ENCODE results near the gene SLC17A1. TPM values are rescaled to one million over a fixed set of nuclear protein-coding genes. Genes with fewer than 3 reads are reported as not detected.

Gene SLC17A1
- total and polyA plus RNA-seq, 2 donors (not counting 3 experiments of a cell fraction or from before 2014, with no cell fraction given), result not detected

GRCh38 chr6:25756382-25757363 is 75.2 kb downstream of the SLC17A1 start:
- Histone ChIP-seq H4K20me1 (replicated peaks; ENCODE audit: control insufficient read depth, extremely low read depth, insufficient read depth, low read length) (no peaks in the 10 kb centered on the region), H3K4me1 (ENCODE audit: control insufficient read depth, extremely low read depth, insufficient read depth, low read length) (no peaks in the 10 kb centered on the region), H3K9me1 (replicated peaks; ENCODE audit: control insufficient read depth, extremely low read depth, insufficient read depth, low read length) (no peaks in the 10 kb centered on the region), H3K4me2 (ENCODE audit: insufficient read depth, low read length) (no peak overlapping the region), H2AFZ (ENCODE audit: low read depth, low read length) (no peak overlapping the region), H3K9ac (replicated peaks; ENCODE audit: extremely low read depth, insufficient read depth, low read length) (no peak overlapping the region), H3K9me3 (replicated peaks; ENCODE audit: control insufficient read depth, insufficient read depth, low read length) (no peaks in the 10 kb centered on the region), H3K4me3 (replicated peaks in 1 of 3; ENCODE audit: insufficient read depth in 1 of 3, low read depth in 1 of 3, low read length in 3 of 3) (no peak overlapping the region), H3K79me2 (ENCODE audit: control insufficient read depth, insufficient read depth, low read length) (no peaks in the 10 kb centered on the region), H3K27ac (ENCODE audit: insufficient read depth, low read depth, low read length) (no peak overlapping the region), H3K27me3 (ENCODE audit: control insufficient read depth in 2 of 2, insufficient read depth in 2 of 2, low read length in 2 of 2) (peaks cover 0 to 4% of the 10 kb centered on the region in 2 experiments), H3K36me3 (ENCODE audit: control insufficient read depth in 2 of 2, extremely low read depth in 1 of 2, insufficient read depth in 2 of 2, low read length in 2 of 2) (no peaks in the 10 kb centered on the region)
- ChIA-PET POLR2A (no interaction called here), CTCF (no interaction called here)
- no TSS peak for BruUV-seq (replicated peaks)
- intact Hi-C loops (cut with micrococcal nuclease), result no loop called here
- dilution Hi-C loops (cut with MboI; ENCODE audit: extremely low pct_ligation_motif_present, low sequenced_read_pairs), result no loop called here
- FAIRE-seq (no peak), DNase-seq (ENCODE audit: low read depth, low spot score) (no peak)
- TF ChIP-seq EZH2 (IDR thresholded peaks at IDR 0.05; ENCODE audit: borderline replicate concordance, low read depth, low read length, severe bottlenecking) (no peak), POLR2A (IDR thresholded peaks at IDR 0.05; ENCODE audit: low read depth, low read length) (no peak)

GRCh38 chr6:25755483-25755882 is 76.4 kb downstream of the SLC17A1 start:
- dilution Hi-C loops (cut with MboI; ENCODE audit: extremely low pct_ligation_motif_present, low sequenced_read_pairs) (no loop called here), intact Hi-C loops (cut with micrococcal nuclease) (no loop called here)
- Histone ChIP-seq H3K4me2 (ENCODE audit: insufficient read depth, low read length) (no peak overlapping the region), H3K4me1 (ENCODE audit: control insufficient read depth, extremely low read depth, insufficient read depth, low read length) (no peaks in the 10 kb centered on the region), H3K9me3 (replicated peaks; ENCODE audit: control insufficient read depth, insufficient read depth, low read length) (no peaks in the 10 kb centered on the region), H2AFZ (ENCODE audit: low read depth, low read length) (no peak overlapping the region), H3K27me3 (ENCODE audit: control insufficient read depth in 2 of 2, insufficient read depth in 2 of 2, low read length in 2 of 2) (peaks cover 0 to 4% of the 10 kb centered on the region in 2 experiments), H3K79me2 (ENCODE audit: control insufficient read depth, insufficient read depth, low read length) (no peaks in the 10 kb centered on the region), H3K9ac (replicated peaks; ENCODE audit: extremely low read depth, insufficient read depth, low read length) (no peak overlapping the region), H4K20me1 (replicated peaks; ENCODE audit: control insufficient read depth, extremely low read depth, insufficient read depth, low read length) (no peaks in the 10 kb centered on the region), H3K27ac (ENCODE audit: insufficient read depth, low read depth, low read length) (no peak overlapping the region), H3K36me3 (ENCODE audit: control insufficient read depth in 2 of 2, extremely low read depth in 1 of 2, insufficient read depth in 2 of 2, low read length in 2 of 2) (no peaks in the 10 kb centered on the region), H3K4me3 (replicated peaks in 1 of 3; ENCODE audit: insufficient read depth in 1 of 3, low read depth in 1 of 3, low read length in 3 of 3) (no peak overlapping the region), H3K9me1 (replicated peaks; ENCODE audit: control insufficient read depth, extremely low read depth, insufficient read depth, low read length) (no peaks in the 10 kb centered on the region)
- ChIA-PET CTCF (interaction anchor here (1.0 kb wide), 1 partner anchor 9 kb away, joined by 3 read pairs; no protein-coding TSS in a partner anchor), POLR2A (no interaction called here)
- FAIRE-seq (no peak), DNase-seq (ENCODE audit: low read depth, low spot score) (no peak)
- no TSS peak for BruUV-seq (replicated peaks)
- TF ChIP-seq GATA2 (IDR thresholded peaks at IDR 0.05; ENCODE audit: insufficient read depth, insufficient read length, low read depth, low read length), result no peak

All from endothelial cell of umbilical vein (primary cell).